ENCODE data around the gene INPP5E.
"Not testable (repeated sequence)": the region's sequence is repeated elsewhere in the genome, so short reads cannot be mapped to it uniquely, and the experiment has no call there.

Gene INPP5E

GRCh38 chr9:136426787-136427186, 12.9 kb downstream of the INPP5E start:
- no peaks in the 10 kb centered on the region for H3K9me3 ChIP-seq (ENCODE audit: control insufficient read depth, low read length)
- H3K4me2 ChIP-seq (ENCODE audit: low read length), result no peak overlapping the region
- H3K27me3 ChIP-seq (ENCODE audit: control insufficient read depth, insufficient read depth, low read length), result no peaks in the 10 kb centered on the region
- no peak overlapping the region for H2AFZ ChIP-seq
- no peaks in the 10 kb centered on the region for H3K36me3 ChIP-seq (ENCODE audit: control insufficient read depth, insufficient read depth, low read length)
- no peak overlapping the region for H3K27ac ChIP-seq
- H3K4me1 ChIP-seq, result no peaks in the 10 kb centered on the region
- H3K9ac ChIP-seq, result no peak overlapping the region
- no peak overlapping the region for H3K4me3 ChIP-seq (ENCODE audit: low read depth, low read length)
- no peaks in the 10 kb centered on the region for H3K79me2 ChIP-seq
- TF ChIP-seq, protein P1, sequence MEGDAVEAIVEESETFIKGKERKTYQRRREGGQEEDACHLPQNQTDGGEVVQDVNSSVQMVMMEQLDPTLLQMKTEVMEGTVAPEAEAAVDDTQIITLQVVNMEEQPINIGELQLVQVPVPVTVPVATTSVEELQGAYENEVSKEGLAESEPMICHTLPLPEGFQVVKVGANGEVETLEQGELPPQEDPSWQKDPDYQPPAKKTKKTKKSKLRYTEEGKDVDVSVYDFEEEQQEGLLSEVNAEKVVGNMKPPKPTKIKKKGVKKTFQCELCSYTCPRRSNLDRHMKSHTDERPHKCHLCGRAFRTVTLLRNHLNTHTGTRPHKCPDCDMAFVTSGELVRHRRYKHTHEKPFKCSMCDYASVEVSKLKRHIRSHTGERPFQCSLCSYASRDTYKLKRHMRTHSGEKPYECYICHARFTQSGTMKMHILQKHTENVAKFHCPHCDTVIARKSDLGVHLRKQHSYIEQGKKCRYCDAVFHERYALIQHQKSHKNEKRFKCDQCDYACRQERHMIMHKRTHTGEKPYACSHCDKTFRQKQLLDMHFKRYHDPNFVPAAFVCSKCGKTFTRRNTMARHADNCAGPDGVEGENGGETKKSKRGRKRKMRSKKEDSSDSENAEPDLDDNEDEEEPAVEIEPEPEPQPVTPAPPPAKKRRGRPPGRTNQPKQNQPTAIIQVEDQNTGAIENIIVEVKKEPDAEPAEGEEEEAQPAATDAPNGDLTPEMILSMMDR (IDR thresholded peaks at IDR 0.05), result no peak

- not testable (repeated sequence) for H3K27me3 ChIP-seq (ENCODE audit: control insufficient read depth, insufficient read depth, low read length); H3K9ac ChIP-seq; H3K36me3 ChIP-seq (ENCODE audit: control insufficient read depth, insufficient read depth, low read length); H2AFZ ChIP-seq; H3K9me3 ChIP-seq (ENCODE audit: control insufficient read depth, low read length); H3K79me2 ChIP-seq; H3K4me3 ChIP-seq (ENCODE audit: low read depth, low read length); H3K27ac ChIP-seq; H3K4me2 ChIP-seq (ENCODE audit: low read length); H3K4me1 ChIP-seq
Measured at GRCh38 chr9:136425367-136425766, 14.3 kb downstream of the INPP5E start.

GRCh38 chr9:136424750-136425362, 14.8 kb downstream of the INPP5E start:
- Histone ChIP-seq H3K9ac (no peak overlapping the region), H3K4me2 (ENCODE audit: low read length) (no peak overlapping the region), H3K4me3 (ENCODE audit: low read depth, low read length) (no peak overlapping the region), H3K27ac (no peak overlapping the region), H3K9me3 (ENCODE audit: control insufficient read depth, low read length) (no peaks in the 10 kb centered on the region), H3K79me2 (no peaks in the 10 kb centered on the region), H3K4me1 (no peaks in the 10 kb centered on the region), H3K27me3 (ENCODE audit: control insufficient read depth, insufficient read depth, low read length) (no peaks in the 10 kb centered on the region), H2AFZ (no peak overlapping the region), H3K36me3 (ENCODE audit: control insufficient read depth, insufficient read depth, low read length) (no peaks in the 10 kb centered on the region)
- TF ChIP-seq, protein P1 (IDR thresholded peaks at IDR 0.05), result no peak

DNA sequence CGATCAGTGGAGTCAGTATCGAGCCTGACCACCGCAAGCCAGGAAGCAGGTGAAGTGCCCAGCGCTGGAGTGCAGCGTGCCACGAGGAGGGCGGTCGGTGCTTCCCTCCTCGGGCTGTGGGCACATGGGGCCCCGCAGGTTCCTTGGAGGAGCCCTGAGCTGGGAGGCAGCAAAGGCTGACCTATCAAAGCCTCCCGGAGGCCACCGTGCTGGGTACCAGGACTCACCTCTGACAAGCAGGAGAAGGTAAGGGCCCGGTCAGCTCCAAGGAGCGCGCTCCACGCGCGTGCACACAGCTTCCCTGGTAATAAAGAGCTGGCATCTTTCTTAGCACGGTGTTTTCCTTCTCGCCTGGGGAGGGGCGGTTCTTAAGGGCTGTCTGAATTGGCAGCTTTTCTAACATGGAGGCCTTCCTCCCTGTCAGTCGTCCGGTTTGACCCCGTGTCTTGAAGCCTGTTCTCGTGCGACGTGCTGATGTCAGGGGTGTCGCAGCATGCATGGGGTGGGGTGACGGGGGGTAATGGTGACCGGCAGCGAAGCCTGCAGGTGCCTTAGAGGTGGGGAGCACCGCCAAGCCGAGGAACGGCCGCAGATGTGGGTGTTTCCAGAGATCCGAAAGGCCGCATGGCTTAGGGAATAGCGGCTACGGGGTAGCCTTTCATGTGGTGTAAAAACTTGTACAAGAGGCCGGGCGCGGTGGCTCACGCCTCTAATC, 16.1 kb downstream of the INPP5E start:
- Histone ChIP-seq H3K9me3 (ENCODE audit: control insufficient read depth, low read length) (no peaks in the 10 kb centered on the region), H3K9ac (no peak overlapping the region), H3K27ac (no peak overlapping the region), H2AFZ (no peak overlapping the region), H3K79me2 (no peaks in the 10 kb centered on the region), H3K4me1 (no peaks in the 10 kb centered on the region), H3K36me3 (ENCODE audit: control insufficient read depth, insufficient read depth, low read length) (no peaks in the 10 kb centered on the region), H3K4me3 (ENCODE audit: low read depth, low read length) (no peak overlapping the region), H3K4me2 (ENCODE audit: low read length) (no peak overlapping the region), H3K27me3 (ENCODE audit: control insufficient read depth, insufficient read depth, low read length) (no peaks in the 10 kb centered on the region)
- TF ChIP-seq, protein P1 (IDR thresholded peaks at IDR 0.05), result no peak

DNA sequence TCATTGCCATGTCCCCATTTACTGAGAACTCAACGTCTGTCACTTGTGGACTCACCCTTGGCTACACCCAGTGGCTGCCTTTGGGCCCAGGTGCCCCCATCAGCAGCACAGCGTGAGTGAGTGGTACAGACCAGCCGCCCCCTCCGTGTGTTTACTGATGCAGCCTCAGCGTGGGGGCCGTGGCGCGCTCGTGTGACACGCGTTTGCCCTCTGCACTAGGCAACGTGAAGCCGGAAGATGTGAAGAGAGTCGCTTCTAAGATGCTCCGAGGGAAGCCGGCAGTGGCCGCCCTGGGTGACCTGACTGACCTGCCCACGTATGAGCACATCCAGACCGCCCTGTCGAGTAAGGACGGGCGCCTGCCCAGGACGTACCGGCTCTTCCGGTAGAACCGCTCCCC, 16.8 kb downstream of the INPP5E start:
- Histone ChIP-seq H3K4me1 (no peaks in the 10 kb centered on the region), H3K36me3 (ENCODE audit: control insufficient read depth, insufficient read depth, low read length) (no peaks in the 10 kb centered on the region), H3K4me3 (ENCODE audit: low read depth, low read length) (no peak overlapping the region), H3K27ac (no peak overlapping the region), H2AFZ (no peak overlapping the region), H3K27me3 (ENCODE audit: control insufficient read depth, insufficient read depth, low read length) (no peaks in the 10 kb centered on the region), H3K9me3 (ENCODE audit: control insufficient read depth, low read length) (no peaks in the 10 kb centered on the region), H3K4me2 (ENCODE audit: low read length) (no peak overlapping the region), H3K9ac (no peak overlapping the region), H3K79me2 (no peaks in the 10 kb centered on the region)
- TF ChIP-seq, protein P1 (IDR thresholded peaks at IDR 0.05), result no peak
